Endothelial cell (in vitro differentiated cells): ENCODE results near the gene ELOVL6. TPM values are rescaled to one million over a fixed set of nuclear protein-coding genes. Genes with fewer than 3 reads are reported as not detected.
A peak's percentile ranks its signal among the peaks of the same experiment; 100 is the strongest.

ENCODE experiments used
- DNase-seq: peaks from one replicate; pipeline ENCODE4 v3.0.0; 2021; ENCODE audit warnings: low spot score
- H3K27ac Mint-ChIP-seq: one replicate; pipeline ENCODE4 v1.8.0; 2021; ENCODE audit warnings: mixed read lengths, inconsistent platforms; ENCODE audit not compliant: unreplicated experiment
- H3K27me3 Mint-ChIP-seq: one replicate; pipeline ENCODE4 v1.8.0; 2021; ENCODE audit warnings: mild to moderate bottlenecking, moderate library complexity, mixed read lengths, inconsistent platforms; ENCODE audit not compliant: unreplicated experiment
- H3K36me3 Mint-ChIP-seq: one replicate; pipeline ENCODE4 v1.8.0; 2021; ENCODE audit warnings: mild to moderate bottlenecking, low read depth, mixed read lengths, inconsistent platforms; ENCODE audit not compliant: unreplicated experiment
- H3K4me1 Mint-ChIP-seq: one replicate; pipeline ENCODE4 v1.8.0; 2021; ENCODE audit warnings: mild to moderate bottlenecking, mixed read lengths, inconsistent platforms; ENCODE audit not compliant: unreplicated experiment
- H3K4me3 Mint-ChIP-seq: one replicate; pipeline ENCODE4 v1.8.0; 2021; ENCODE audit warnings: mild to moderate bottlenecking, mixed read lengths, inconsistent platforms; ENCODE audit not compliant: unreplicated experiment
- H3K9me3 Mint-ChIP-seq: one replicate; pipeline ENCODE4 v1.8.0; 2021; ENCODE audit warnings: mixed read lengths, inconsistent platforms; ENCODE audit not compliant: unreplicated experiment
- total RNA-seq: library from RNA; stranded (reverse); fragmentation: NEBNext Ultra II Directional; extraction: Animal tissue kit (Norgen Biotek cat#: 25700); gene quantifications from one replicate; pipeline ENCODE4 v1.2.1, GENCODE V29; 2021; ENCODE audit not compliant: unreplicated experiment
- TF ChIP-seq, protein P1 (sequence below): fragments of 200-600 bp; sonication (generic); IDR thresholded peaks from one replicate; pipeline ENCODE4 v1.5.0; 2021; ENCODE audit warnings: antibody characterized with exemption; ENCODE audit not compliant: unreplicated experiment

The ELOVL6 gene
- total RNA-seq, 1 donor from 2014 or later, result 31.0 TPM

DNA sequence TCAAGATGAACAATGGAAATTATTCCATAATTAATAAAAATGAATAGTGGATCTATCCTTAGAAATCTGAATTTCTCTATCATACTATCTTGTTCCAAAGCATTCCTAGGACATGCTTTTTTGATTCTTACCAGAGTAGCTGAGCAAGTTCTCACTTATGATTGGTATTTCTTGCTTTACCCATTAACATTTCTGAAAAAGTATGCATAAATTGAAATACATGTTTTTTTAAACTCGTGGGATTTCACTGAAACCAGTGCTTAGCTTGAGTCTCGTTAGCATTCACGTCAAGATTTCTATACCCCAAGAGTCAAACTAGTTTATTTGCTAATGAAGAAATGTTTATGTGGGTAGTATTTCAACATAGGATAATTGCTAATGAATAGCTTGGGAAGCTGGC is 89.0 kb downstream of the ELOVL6 start:
- Mint-ChIP-seq H3K4me1 (peaks cover 4% of the 10 kb centered on the region), H3K9me3 (no peaks in the 10 kb centered on the region), H3K27me3 (peaks cover 2% of the 10 kb centered on the region), H3K27ac (no peak overlapping the region), H3K36me3 (no peaks in the 10 kb centered on the region), H3K4me3 (no peak overlapping the region)
- no peak for DNase-seq
- TF ChIP-seq, protein P1, sequence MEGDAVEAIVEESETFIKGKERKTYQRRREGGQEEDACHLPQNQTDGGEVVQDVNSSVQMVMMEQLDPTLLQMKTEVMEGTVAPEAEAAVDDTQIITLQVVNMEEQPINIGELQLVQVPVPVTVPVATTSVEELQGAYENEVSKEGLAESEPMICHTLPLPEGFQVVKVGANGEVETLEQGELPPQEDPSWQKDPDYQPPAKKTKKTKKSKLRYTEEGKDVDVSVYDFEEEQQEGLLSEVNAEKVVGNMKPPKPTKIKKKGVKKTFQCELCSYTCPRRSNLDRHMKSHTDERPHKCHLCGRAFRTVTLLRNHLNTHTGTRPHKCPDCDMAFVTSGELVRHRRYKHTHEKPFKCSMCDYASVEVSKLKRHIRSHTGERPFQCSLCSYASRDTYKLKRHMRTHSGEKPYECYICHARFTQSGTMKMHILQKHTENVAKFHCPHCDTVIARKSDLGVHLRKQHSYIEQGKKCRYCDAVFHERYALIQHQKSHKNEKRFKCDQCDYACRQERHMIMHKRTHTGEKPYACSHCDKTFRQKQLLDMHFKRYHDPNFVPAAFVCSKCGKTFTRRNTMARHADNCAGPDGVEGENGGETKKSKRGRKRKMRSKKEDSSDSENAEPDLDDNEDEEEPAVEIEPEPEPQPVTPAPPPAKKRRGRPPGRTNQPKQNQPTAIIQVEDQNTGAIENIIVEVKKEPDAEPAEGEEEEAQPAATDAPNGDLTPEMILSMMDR, result no peak

DNA sequence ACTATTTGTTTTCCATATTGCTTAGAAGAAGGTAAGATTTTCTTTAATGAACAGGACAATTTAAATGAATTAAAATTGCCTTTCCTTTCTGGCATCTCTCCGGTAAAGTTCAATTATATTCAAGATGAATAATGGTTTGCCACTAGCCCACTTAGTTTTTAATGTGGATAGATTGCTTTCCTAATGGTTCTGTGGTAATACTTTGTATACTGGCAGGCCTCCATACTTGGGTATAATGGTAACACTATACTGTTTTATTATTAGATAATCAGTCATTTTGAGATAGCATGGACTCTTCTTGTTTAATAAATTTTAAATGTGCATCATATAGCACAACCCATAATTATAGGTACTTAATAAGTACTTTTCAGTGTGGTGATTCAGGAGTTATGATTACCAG is 89.5 kb downstream of the ELOVL6 start:
- TF ChIP-seq, protein P1, result no peak
- Mint-ChIP-seq H3K9me3 (no peaks in the 10 kb centered on the region), H3K36me3 (no peaks in the 10 kb centered on the region), H3K27me3 (peaks cover 2% of the 10 kb centered on the region), H3K4me3 (no peak overlapping the region), H3K27ac (no peak overlapping the region), H3K4me1 (peaks cover 4% of the 10 kb centered on the region)
- no peak for DNase-seq

DNA sequence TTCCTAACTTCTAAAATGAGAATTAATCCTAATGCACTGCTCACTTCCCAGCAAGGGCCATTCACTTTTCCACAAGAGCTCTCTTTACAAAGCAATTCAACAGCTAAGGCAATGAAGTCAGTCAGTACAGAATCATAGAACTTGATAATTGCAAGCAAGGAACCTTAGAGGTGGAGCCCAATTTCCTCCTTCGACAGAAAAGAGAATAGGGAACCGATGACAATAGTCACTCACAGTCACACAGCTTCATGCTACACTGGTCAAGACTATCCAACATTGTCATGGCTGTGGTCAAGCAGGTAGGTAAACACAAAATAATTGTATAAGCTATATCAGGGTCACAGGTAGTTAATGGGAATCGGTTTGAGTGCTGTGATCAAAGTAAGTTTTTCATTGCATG is 90.0 kb downstream of the ELOVL6 start:
- Mint-ChIP-seq H3K9me3 (no peaks in the 10 kb centered on the region), H3K4me3 (no peak overlapping the region), H3K4me1 (peaks cover 4% of the 10 kb centered on the region), H3K36me3 (no peaks in the 10 kb centered on the region), H3K27me3 (no peaks in the 10 kb centered on the region), H3K27ac (peak overlapping the region; percentile 39)
- no peak for DNase-seq
- TF ChIP-seq, protein P1, result no peak

DNA sequence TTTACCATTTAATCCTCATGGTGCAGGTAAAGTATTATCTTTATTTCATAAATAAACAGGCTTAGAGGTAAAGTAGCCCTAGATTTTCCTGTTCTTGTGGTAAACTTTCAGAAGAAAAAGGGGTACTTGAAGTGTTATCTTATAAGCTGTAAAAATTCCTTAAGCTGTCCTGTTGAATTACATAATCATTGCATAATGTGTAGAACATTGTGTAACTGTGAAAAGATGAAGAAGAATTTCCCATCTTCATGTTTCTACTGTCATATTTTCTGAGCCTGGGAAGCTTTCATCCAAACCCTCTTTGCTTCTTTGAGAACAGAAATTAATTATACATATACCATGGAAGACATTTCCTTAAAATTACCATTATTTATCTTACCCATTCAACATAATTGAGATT is 90.5 kb downstream of the ELOVL6 start:
- Mint-ChIP-seq H3K4me1 (peaks cover 4% of the 10 kb centered on the region), H3K27ac (peak overlapping the region; percentile 39)
- TF ChIP-seq, protein P1, result no peak

DNA sequence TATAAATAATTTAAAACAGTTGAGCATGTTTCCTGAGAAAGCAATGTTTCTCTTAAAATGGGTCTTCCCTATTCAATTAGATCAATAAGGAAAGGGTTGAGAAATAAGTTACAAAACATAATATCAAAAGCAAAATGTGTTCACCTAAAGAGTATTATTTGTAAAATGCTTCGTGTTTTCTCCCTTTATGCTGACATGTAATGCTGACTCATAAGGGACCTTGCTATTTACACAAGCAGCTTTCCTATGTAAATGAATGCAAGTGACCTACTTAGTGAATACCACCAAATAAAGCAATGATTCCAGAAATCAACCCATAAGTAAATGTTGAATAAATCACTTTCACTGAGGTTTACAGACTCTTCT is 91.5 kb downstream of the ELOVL6 start:
- Mint-ChIP-seq H3K9me3 (no peaks in the 10 kb centered on the region), H3K4me3 (no peak overlapping the region), H3K36me3 (no peaks in the 10 kb centered on the region), H3K27me3 (no peaks in the 10 kb centered on the region), H3K27ac (no peak overlapping the region), H3K4me1 (peaks cover 4% of the 10 kb centered on the region)
- no peak for DNase-seq
- TF ChIP-seq, protein P1, result no peak

More for the DNA sequence above, 90.5 kb downstream of the ELOVL6 start:
- Mint-ChIP-seq H3K27me3 (no peaks in the 10 kb centered on the region), H3K9me3 (no peaks in the 10 kb centered on the region), H3K36me3 (no peaks in the 10 kb centered on the region), H3K4me3 (no peak overlapping the region)
- no peak for DNase-seq
